ENCODE results near the gene CTIF. TPM values are rescaled to one million over a fixed set of nuclear protein-coding genes. Genes with fewer than 3 reads are reported as not detected.

Gene CTIF
- total and polyA plus RNA-seq, 11 donors = 21.2 to 93.0 (median 68.0) TPM

GRCh38 chr18:48669180-48669675, 130.4 kb downstream of the CTIF start:
- H3K36me3 ChIP-seq = peaks cover 0 to 43% (median 35%) of the 10 kb centered on the region in 9 donors
- H3K9me3 ChIP-seq = peaks cover 0 to 13% (median 7%) of the 10 kb centered on the region in 12 donors
- H3K27ac ChIP-seq = no peak overlapping the region
- TF ChIP-seq POLR2A (IDR thresholded peaks at IDR 0.05) (no peak), CTCF (IDR thresholded peaks at IDR 0.05) (no peak)
- intact Hi-C loops (cut with DNase I) = loop anchor here in 5 of 10 donors (5.0 to 10.0 kb wide), 2 partner anchors 132 to 134 kb away; partner anchors contain the start of gene CTIF (in 5 of the 5)
- ATAC-seq (no peak), DNase-seq (no peak)
- H3K4me1 ChIP-seq = peaks cover 0 to 12% (median 6%) of the 10 kb centered on the region in 12 donors
- no peak overlapping the region for H3K4me3 ChIP-seq
- 92 to 99% (median 95%) methylated on average over 3 of the region's 3 CpGs for WGBS, 4 donors
- no peaks in the 10 kb centered on the region for H3K27me3 ChIP-seq

GRCh38 chr18:48669991-48670750, 131.3 kb downstream of the CTIF start:
- Histone ChIP-seq H3K36me3 (peaks cover 0 to 42% (median 34%) of the 10 kb centered on the region in 9 donors), H3K9me3 (peaks cover 0 to 13% (median 7%) of the 10 kb centered on the region in 12 donors), H3K27ac (no peak overlapping the region), H3K4me3 (no peak overlapping the region), H3K27me3 (no peaks in the 10 kb centered on the region), H3K4me1 (peaks cover 0 to 21% (median 10%) of the 10 kb centered on the region in 12 donors)
- 97 to 99% (median 98%) methylated on average over 7 of the region's 7 CpGs for WGBS, 4 donors
- ATAC-seq = no peak
- intact Hi-C loops (cut with DNase I) = loop anchor here in 9 of 10 donors (5.0 to 10.0 kb wide), 13 partner anchors 105 to 825 kb away; partner anchors contain the start of genes CTIF (in 5 of the 9) and RPL17 (in 1 of the 9)
- TF ChIP-seq CTCF (IDR thresholded peaks at IDR 0.05) (no peak), POLR2A (IDR thresholded peaks at IDR 0.05) (no peak)
- DNase-seq = no peak

- ATAC-seq (no peak), DNase-seq (no peak)
- H3K4me3 ChIP-seq = no peak overlapping the region
- H3K27me3 ChIP-seq = no peaks in the 10 kb centered on the region
- WGBS, 4 donors = 83 to 88% (median 84%) methylated on average over 2 to 4 of the region's 4 CpGs
- peaks cover 0 to 13% (median 6%) of the 10 kb centered on the region in 12 donors for H3K9me3 ChIP-seq
- peaks cover 0 to 34% (median 26%) of the 10 kb centered on the region in 9 donors for H3K36me3 ChIP-seq
- TF ChIP-seq POLR2A (IDR thresholded peaks at IDR 0.05) (no peak), CTCF (IDR thresholded peaks at IDR 0.05) (no peak)
- H3K27ac ChIP-seq = no peak overlapping the region
- peaks cover 0 to 29% (median 16%) of the 10 kb centered on the region in 12 donors for H3K4me1 ChIP-seq
- intact Hi-C loops (cut with DNase I) = loop anchor here in 8 of 10 donors (10.0 kb wide), 11 partner anchors 104 to 824 kb away; partner anchors contain the start of gene RPL17 (in 1 of the 8)
These were observed 132.1 kb downstream of the CTIF start for GRCh38 chr18:48670751-48671560.

Measured in heart left ventricle (tissue), 16 donors.